WTC11 (cell line): ENCODE measurements around the gene HSPA4. TPM values are rescaled to one million over a fixed set of nuclear protein-coding genes. Genes with fewer than 3 reads are reported as not detected.

Source experiments
- ATAC-seq: fragments of 200-7000 bp; cut with Tn5 transposase; 2 replicates; pipeline ENCODE4 v1.10.0; 2021; ENCODE audit warnings: mild to moderate bottlenecking, moderate library complexity
- CTCF ChIA-PET: fragments of 300-600 bp; sonication (Branson Sonifier 250); formaldehyde crosslinking; loops from one replicate; lab custom pipeline; 2021; ENCODE audit warnings: antibody characterized with exemption; lab: Charles Lee
- POLR2A ChIA-PET: fragments of 350-600 bp; sonication (Branson Sonifier 250); formaldehyde crosslinking; loops from one replicate; lab custom pipeline; 2021; ENCODE audit warnings: antibody characterized with exemption; lab: Charles Lee
- DNase-seq: peaks from one replicate; pipeline ENCODE4 v3.0.0; 2021; ENCODE audit warnings: low spot score
- H3K27ac Mint-ChIP-seq: 2 replicates; pipeline ENCODE4 v1.8.0; 2021; ENCODE audit warnings: mixed read lengths
- H3K27me3 Mint-ChIP-seq: 2 replicates; pipeline ENCODE4 v1.8.0; 2021; ENCODE audit warnings: low read depth, mild to moderate bottlenecking, moderate library complexity, mixed read lengths
- H3K36me3 Mint-ChIP-seq: 2 replicates; pipeline ENCODE4 v1.8.0; 2021; ENCODE audit warnings: mixed read lengths
- H3K4me1 Mint-ChIP-seq: 2 replicates; pipeline ENCODE4 v1.8.0; 2022; ENCODE audit warnings: mixed read lengths
- H3K4me3 Mint-ChIP-seq: 2 replicates; pipeline ENCODE4 v1.8.0; 2021; ENCODE audit warnings: mild to moderate bottlenecking, moderate library complexity, mixed read lengths
- H3K9me3 Mint-ChIP-seq: 2 replicates; pipeline ENCODE4 v1.8.0; 2021; ENCODE audit warnings: mixed read lengths
- ATF1 ChIP-seq: sonication (generic); formaldehyde crosslinking; IDR thresholded peaks from 2 replicates; pipeline ENCODE4 v1.8.1; 2023; ENCODE audit warnings: mild to moderate bottlenecking, moderate library complexity, missing genetic modification reagents
- ELF4 ChIP-seq: sonication (generic); formaldehyde crosslinking; IDR thresholded peaks from 2 replicates; pipeline ENCODE4 v1.8.1; 2022; ENCODE audit warnings: low read depth, mild to moderate bottlenecking, moderate library complexity, missing genetic modification reagents
- GRHL2 ChIP-seq: fragments of 250-450 bp; sonication (Bioruptor Pico); IDR thresholded peaks from 2 replicates; pipeline ENCODE4 v1.8.0; 2022; ENCODE audit warnings: mild to moderate bottlenecking, moderate library complexity; ENCODE audit not compliant: insufficient replicate concordance, severe bottlenecking
- JAZF1 ChIP-seq: fragments of 250-450 bp; sonication (Bioruptor Pico); IDR thresholded peaks from 2 replicates; pipeline ENCODE4 v1.9.0; 2021; ENCODE audit warnings: moderate library complexity, mild to moderate bottlenecking, inconsistent platforms
- NFYB ChIP-seq: sonication (generic); formaldehyde crosslinking; conservative IDR thresholded peaks from 2 replicates; pipeline ENCODE4 v1.8.0; 2022; ENCODE audit warnings: low read depth, missing genetic modification reagents
- NR1H2 ChIP-seq: sonication (generic); formaldehyde crosslinking; IDR thresholded peaks from 2 replicates; pipeline ENCODE4 v1.9.0; 2021; ENCODE audit warnings: mild to moderate bottlenecking, moderate library complexity, missing genetic modification reagents
- PRRX2 ChIP-seq: fragments of 250-450 bp; sonication (Bioruptor Pico); IDR thresholded peaks from 2 replicates; pipeline ENCODE4 v1.8.0; 2021; ENCODE audit warnings: mild to moderate bottlenecking
- RELA ChIP-seq: sonication (generic); formaldehyde crosslinking; IDR thresholded peaks from 2 replicates; pipeline ENCODE4 v1.8.1; 2022; ENCODE audit warnings: missing genetic modification reagents, mild to moderate bottlenecking, borderline replicate concordance
- TP53 ChIP-seq: sonication (generic); formaldehyde crosslinking; IDR thresholded peaks from 2 replicates; pipeline ENCODE4 v1.8.1; 2023; ENCODE audit warnings: mild to moderate bottlenecking, missing genetic modification reagents
- ZNF138 ChIP-seq: sonication (generic); formaldehyde crosslinking; conservative IDR thresholded peaks from 2 replicates; pipeline ENCODE4 v1.8.1; 2022; ENCODE audit warnings: mild to moderate bottlenecking, moderate library complexity, missing genetic modification reagents
- total RNA-seq: library from RNA; stranded (reverse); gene quantifications from 3 replicates; pipeline ENCODE4 v1.2.3, GENCODE V29; 2021
- TF ChIP-seq, protein P1 (sequence below): sonication (generic); formaldehyde crosslinking; IDR thresholded peaks from 2 replicates; pipeline ENCODE4 v1.8.1; 2022; ENCODE audit warnings: missing genetic modification reagents, borderline replicate concordance
- TF ChIP-seq, protein P2 (sequence below): sonication (generic); formaldehyde crosslinking; IDR thresholded peaks from 2 replicates; pipeline ENCODE4 v1.8.1; 2023; ENCODE audit warnings: mild to moderate bottlenecking, moderate library complexity, missing genetic modification reagents
- TF ChIP-seq, protein P3 (sequence below): sonication (generic); formaldehyde crosslinking; IDR thresholded peaks from 2 replicates; pipeline ENCODE4 v1.8.1; 2023; ENCODE audit warnings: mild to moderate bottlenecking, missing genetic modification reagents
- TF ChIP-seq, protein P4 (sequence below): sonication (generic); formaldehyde crosslinking; IDR thresholded peaks from 2 replicates; pipeline ENCODE4 v1.8.0; 2022; ENCODE audit warnings: mild to moderate bottlenecking, missing genetic modification reagents
- TF ChIP-seq, protein P5 (sequence below): sonication (generic); formaldehyde crosslinking; IDR thresholded peaks from 2 replicates; pipeline ENCODE4 v1.8.1; 2022; ENCODE audit warnings: mild to moderate bottlenecking, missing genetic modification reagents, moderate library complexity, borderline replicate concordance
- TF ChIP-seq, protein P6 (sequence below): sonication (generic); formaldehyde crosslinking; IDR thresholded peaks from 2 replicates; pipeline ENCODE4 v1.8.1; 2022; ENCODE audit warnings: low read depth, mild to moderate bottlenecking, moderate library complexity, missing genetic modification reagents, borderline replicate concordance
- TF ChIP-seq, protein P7 (sequence below): sonication (generic); formaldehyde crosslinking; IDR thresholded peaks from 2 replicates; pipeline ENCODE4 v1.8.0; 2022; ENCODE audit warnings: missing genetic modification reagents

The HSPA4 gene
- total RNA-seq, 1 experiment from 2014 or later, result 363 TPM

DNA sequence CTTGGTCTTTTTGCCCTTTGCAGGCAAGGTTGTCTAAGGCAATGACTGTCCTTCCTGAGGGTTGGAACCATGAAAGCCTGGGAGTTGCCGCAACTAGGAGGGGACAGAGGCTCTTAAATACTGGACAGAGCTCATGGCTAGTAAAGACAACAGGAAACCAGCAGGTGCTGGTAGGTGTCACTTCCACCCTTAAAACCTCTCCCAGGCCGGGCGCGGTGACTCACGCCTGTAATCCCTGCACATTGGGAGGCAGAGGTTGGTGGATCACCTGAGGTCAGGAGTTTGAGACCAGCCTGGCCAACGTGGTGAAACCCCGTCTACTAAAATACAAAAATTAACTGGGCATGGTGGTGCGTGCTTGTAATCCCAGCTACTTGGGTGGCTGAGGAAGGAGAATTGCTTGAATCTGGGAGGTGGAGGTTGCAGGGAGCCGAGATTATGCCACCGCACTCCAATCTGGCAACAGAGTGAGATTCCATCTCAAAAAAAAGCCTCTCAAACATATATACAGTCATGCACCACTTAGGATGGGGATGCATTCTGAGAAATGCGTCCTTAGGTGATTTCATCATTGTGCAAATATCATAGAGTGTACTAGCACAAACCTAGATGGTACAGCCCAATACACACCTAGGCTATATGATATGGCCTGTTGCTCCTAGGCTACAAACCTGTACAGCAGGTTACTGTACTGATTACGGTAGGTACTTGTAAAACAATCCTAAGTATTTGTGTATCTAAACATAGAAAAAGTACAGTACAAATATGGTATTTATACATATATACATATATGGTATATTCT is 102.7 kb downstream of the HSPA4 start:
- Mint-ChIP-seq H3K9me3 (no peaks in the 10 kb centered on the region), H3K27me3 (no peaks in the 10 kb centered on the region), H3K36me3 (no peaks in the 10 kb centered on the region), H3K4me1 (no peaks in the 10 kb centered on the region), H3K27ac (no peak overlapping the region), H3K4me3 (no peak overlapping the region)
- no peak for DNase-seq
- TF ChIP-seq NR1H2 (CRISPR knock-in tag) (no peak), NFYB (CRISPR knock-in tag) (no peak), GRHL2 (CRISPR knock-in tag) (no peak), JAZF1 (CRISPR knock-in tag) (no peak), ATF1 (no peak), TP53 (CRISPR knock-in tag) (no peak), PRRX2 (CRISPR knock-in tag) (no peak), ELF4 (CRISPR knock-in tag) (no peak), RELA (no peak), ZNF138 (CRISPR knock-in tag) (no peak)
- TF ChIP-seq, protein P1, sequence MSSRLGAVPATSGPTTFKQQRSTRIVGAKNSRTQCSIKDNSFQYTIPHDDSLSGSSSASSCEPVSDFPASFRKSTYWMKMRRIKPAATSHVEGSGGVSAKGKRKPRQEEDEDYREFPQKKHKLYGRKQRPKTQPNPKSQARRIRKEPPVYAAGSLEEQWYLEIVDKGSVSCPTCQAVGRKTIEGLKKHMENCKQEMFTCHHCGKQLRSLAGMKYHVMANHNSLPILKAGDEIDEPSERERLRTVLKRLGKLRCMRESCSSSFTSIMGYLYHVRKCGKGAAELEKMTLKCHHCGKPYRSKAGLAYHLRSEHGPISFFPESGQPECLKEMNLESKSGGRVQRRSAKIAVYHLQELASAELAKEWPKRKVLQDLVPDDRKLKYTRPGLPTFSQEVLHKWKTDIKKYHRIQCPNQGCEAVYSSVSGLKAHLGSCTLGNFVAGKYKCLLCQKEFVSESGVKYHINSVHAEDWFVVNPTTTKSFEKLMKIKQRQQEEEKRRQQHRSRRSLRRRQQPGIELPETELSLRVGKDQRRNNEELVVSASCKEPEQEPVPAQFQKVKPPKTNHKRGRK (CRISPR knock-in tag), result no peak
- TF ChIP-seq, protein P2, sequence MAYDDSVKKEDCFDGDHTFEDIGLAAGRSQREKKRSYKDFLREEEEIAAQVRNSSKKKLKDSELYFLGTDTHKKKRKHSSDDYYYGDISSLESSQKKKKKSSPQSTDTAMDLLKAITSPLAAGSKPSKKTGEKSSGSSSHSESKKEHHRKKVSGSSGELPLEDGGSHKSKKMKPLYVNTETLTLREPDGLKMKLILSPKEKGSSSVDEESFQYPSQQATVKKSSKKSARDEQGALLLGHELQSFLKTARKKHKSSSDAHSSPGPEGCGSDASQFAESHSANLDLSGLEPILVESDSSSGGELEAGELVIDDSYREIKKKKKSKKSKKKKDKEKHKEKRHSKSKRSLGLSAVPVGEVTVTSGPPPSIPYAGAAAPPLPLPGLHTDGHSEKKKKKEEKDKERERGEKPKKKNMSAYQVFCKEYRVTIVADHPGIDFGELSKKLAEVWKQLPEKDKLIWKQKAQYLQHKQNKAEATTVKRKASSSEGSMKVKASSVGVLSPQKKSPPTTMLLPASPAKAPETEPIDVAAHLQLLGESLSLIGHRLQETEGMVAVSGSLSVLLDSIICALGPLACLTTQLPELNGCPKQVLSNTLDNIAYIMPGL (CRISPR knock-in tag), result no peak
- TF ChIP-seq, protein P3, sequence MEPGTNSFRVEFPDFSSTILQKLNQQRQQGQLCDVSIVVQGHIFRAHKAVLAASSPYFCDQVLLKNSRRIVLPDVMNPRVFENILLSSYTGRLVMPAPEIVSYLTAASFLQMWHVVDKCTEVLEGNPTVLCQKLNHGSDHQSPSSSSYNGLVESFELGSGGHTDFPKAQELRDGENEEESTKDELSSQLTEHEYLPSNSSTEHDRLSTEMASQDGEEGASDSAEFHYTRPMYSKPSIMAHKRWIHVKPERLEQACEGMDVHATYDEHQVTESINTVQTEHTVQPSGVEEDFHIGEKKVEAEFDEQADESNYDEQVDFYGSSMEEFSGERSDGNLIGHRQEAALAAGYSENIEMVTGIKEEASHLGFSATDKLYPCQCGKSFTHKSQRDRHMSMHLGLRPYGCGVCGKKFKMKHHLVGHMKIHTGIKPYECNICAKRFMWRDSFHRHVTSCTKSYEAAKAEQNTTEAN, result no peak
- TF ChIP-seq, protein P4, sequence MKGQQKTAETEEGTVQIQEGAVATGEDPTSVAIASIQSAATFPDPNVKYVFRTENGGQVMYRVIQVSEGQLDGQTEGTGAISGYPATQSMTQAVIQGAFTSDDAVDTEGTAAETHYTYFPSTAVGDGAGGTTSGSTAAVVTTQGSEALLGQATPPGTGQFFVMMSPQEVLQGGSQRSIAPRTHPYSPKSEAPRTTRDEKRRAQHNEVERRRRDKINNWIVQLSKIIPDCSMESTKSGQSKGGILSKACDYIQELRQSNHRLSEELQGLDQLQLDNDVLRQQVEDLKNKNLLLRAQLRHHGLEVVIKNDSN (CRISPR knock-in tag), result no peak
- TF ChIP-seq, protein P5, sequence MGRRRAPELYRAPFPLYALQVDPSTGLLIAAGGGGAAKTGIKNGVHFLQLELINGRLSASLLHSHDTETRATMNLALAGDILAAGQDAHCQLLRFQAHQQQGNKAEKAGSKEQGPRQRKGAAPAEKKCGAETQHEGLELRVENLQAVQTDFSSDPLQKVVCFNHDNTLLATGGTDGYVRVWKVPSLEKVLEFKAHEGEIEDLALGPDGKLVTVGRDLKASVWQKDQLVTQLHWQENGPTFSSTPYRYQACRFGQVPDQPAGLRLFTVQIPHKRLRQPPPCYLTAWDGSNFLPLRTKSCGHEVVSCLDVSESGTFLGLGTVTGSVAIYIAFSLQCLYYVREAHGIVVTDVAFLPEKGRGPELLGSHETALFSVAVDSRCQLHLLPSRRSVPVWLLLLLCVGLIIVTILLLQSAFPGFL (CRISPR knock-in tag), result no peak
- TF ChIP-seq, protein P6, sequence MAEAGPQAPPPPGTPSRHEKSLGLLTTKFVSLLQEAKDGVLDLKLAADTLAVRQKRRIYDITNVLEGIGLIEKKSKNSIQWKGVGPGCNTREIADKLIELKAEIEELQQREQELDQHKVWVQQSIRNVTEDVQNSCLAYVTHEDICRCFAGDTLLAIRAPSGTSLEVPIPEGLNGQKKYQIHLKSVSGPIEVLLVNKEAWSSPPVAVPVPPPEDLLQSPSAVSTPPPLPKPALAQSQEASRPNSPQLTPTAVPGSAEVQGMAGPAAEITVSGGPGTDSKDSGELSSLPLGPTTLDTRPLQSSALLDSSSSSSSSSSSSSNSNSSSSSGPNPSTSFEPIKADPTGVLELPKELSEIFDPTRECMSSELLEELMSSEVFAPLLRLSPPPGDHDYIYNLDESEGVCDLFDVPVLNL (CRISPR knock-in tag), result no peak
- TF ChIP-seq, protein P7, sequence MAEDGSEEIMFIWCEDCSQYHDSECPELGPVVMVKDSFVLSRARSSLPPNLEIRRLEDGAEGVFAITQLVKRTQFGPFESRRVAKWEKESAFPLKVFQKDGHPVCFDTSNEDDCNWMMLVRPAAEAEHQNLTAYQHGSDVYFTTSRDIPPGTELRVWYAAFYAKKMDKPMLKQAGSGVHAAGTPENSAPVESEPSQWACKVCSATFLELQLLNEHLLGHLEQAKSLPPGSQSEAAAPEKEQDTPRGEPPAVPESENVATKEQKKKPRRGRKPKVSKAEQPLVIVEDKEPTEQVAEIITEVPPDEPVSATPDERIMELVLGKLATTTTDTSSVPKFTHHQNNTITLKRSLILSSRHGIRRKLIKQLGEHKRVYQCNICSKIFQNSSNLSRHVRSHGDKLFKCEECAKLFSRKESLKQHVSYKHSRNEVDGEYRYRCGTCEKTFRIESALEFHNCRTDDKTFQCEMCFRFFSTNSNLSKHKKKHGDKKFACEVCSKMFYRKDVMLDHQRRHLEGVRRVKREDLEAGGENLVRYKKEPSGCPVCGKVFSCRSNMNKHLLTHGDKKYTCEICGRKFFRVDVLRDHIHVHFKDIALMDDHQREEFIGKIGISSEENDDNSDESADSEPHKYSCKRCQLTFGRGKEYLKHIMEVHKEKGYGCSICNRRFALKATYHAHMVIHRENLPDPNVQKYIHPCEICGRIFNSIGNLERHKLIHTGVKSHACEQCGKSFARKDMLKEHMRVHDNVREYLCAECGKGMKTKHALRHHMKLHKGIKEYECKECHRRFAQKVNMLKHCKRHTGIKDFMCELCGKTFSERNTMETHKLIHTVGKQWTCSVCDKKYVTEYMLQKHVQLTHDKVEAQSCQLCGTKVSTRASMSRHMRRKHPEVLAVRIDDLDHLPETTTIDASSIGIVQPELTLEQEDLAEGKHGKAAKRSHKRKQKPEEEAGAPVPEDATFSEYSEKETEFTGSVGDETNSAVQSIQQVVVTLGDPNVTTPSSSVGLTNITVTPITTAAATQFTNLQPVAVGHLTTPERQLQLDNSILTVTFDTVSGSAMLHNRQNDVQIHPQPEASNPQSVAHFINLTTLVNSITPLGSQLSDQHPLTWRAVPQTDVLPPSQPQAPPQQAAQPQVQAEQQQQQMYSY, result no peak
- CTCF ChIA-PET, result no interaction called here
- POLR2A ChIA-PET, result no interaction called here
- ATAC-seq, result no peak
